SK-N-SH treated with all-trans-retinoic acid at 6 μM for 48 hours (cell line): ENCODE data around the gene TALDO1.
"Not testable (repeated sequence)": the region's sequence is repeated elsewhere in the genome, so short reads cannot be mapped to it uniquely, and the experiment has no call there.

Experiments
- ISL1 ChIP-seq: fragments of 250-450 bp; sonication (Bioruptor Pico); IDR thresholded peaks from 2 replicates; pipeline ENCODE4 v2.1.2; 2022; ENCODE audit warnings: mild to moderate bottlenecking, moderate library complexity
- SNAI2 ChIP-seq: fragments of 250-450 bp; sonication (Bioruptor Pico); IDR thresholded peaks from 2 replicates; pipeline ENCODE4 v1.5.0; 2020; ENCODE audit warnings: mild to moderate bottlenecking, moderate library complexity
- ZFP30 ChIP-seq: fragments of 450-650 bp; formaldehyde crosslinking; IDR thresholded peaks from 2 replicates; pipeline ENCODE4 v1.5.0; 2022; ENCODE audit warnings: mild to moderate bottlenecking, moderate library complexity
- ZNF70 ChIP-seq: fragments of 450-650 bp; formaldehyde crosslinking; IDR thresholded peaks from 2 replicates; pipeline ENCODE4 v1.5.0; 2020; ENCODE audit warnings: mild to moderate bottlenecking, moderate library complexity
- TF ChIP-seq, protein P1 (sequence below): fragments of 250-450 bp; sonication (Bioruptor Pico); IDR thresholded peaks from 2 replicates; pipeline ENCODE4 v1.8.0; 2020; ENCODE audit warnings: mild to moderate bottlenecking, moderate library complexity, borderline replicate concordance
- TF ChIP-seq, protein P2 (sequence below): fragments of 250-450 bp; sonication (Bioruptor Pico); IDR thresholded peaks from 2 replicates; pipeline ENCODE4 v1.5.1; 2020; ENCODE audit warnings: low read depth, mild to moderate bottlenecking, moderate library complexity

DNA sequence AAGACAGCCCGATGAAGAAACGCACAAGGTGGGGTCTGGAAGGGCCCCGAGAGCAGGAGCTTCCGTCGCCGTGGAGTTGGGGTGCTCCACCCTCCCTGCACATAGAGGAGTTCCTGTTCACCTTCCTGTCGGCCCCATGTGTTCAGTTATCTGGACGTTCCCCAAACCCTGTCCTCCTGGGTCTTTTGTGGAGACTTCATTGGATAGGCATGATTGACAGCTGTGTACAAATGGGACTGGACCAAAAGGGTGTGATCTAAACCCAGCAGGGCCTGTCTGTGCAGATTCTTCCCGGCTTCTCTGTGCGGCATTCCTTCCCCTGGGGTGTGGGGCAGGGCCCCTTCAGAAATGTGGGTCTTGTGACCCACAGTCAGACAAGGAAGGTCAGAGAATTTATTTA is 9.4 kb upstream of the TALDO1 start:
- TF ChIP-seq ZNF70 (CRISPR knock-in tag); ZFP30 (CRISPR knock-in tag); ISL1; SNAI2 (CRISPR knock-in tag): not testable (repeated sequence)
- TF ChIP-seq, protein P1, sequence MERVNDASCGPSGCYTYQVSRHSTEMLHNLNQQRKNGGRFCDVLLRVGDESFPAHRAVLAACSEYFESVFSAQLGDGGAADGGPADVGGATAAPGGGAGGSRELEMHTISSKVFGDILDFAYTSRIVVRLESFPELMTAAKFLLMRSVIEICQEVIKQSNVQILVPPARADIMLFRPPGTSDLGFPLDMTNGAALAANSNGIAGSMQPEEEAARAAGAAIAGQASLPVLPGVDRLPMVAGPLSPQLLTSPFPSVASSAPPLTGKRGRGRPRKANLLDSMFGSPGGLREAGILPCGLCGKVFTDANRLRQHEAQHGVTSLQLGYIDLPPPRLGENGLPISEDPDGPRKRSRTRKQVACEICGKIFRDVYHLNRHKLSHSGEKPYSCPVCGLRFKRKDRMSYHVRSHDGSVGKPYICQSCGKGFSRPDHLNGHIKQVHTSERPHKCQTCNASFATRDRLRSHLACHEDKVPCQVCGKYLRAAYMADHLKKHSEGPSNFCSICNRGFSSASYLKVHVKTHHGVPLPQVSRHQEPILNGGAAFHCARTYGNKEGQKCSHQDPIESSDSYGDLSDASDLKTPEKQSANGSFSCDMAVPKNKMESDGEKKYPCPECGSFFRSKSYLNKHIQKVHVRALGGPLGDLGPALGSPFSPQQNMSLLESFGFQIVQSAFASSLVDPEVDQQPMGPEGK (CRISPR knock-in tag) = not testable (repeated sequence)
- TF ChIP-seq, protein P2, sequence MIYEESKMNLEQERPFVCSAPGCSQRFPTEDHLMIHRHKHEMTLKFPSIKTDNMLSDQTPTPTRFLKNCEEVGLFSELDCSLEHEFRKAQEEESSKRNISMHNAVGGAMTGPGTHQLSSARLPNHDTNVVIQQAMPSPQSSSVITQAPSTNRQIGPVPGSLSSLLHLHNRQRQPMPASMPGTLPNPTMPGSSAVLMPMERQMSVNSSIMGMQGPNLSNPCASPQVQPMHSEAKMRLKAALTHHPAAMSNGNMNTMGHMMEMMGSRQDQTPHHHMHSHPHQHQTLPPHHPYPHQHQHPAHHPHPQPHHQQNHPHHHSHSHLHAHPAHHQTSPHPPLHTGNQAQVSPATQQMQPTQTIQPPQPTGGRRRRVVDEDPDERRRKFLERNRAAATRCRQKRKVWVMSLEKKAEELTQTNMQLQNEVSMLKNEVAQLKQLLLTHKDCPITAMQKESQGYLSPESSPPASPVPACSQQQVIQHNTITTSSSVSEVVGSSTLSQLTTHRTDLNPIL (CRISPR knock-in tag) = not testable (repeated sequence)
